Forelimb muscle (tissue), 1 donor: ENCODE data around the gene C19orf25. TPM values are rescaled to one million over a fixed set of nuclear protein-coding genes. Genes with fewer than 3 reads are reported as not detected.

Experiments
- DNase-seq: peaks from one replicate; pipeline ENCODE4 v3.0.0-alpha.2; 2013; ENCODE audit warnings: low read depth
- polyA plus RNA-seq: library from polyadenylated mRNA; unstranded; fragments of 120-200 nt; gene quantifications from one replicate; pipeline ENCODE4 v1.2.1, GENCODE V29; 2013; ENCODE audit not compliant: insufficient read length

Gene C19orf25
- polyA plus RNA-seq, 1 donor = 16.5 TPM

- DNase-seq = no peak
These were observed 12.4 kb downstream of the C19orf25 start for GRCh38 chr19:1466461-1467214.

- no peak for DNase-seq
These were observed 13.0 kb downstream of the C19orf25 start for GRCh38 chr19:1466018-1466460.

GRCh38 chr19:1465191-1466016, 13.6 kb downstream of the C19orf25 start:
- no peak for DNase-seq

- no peak for DNase-seq
These were observed 17.2 kb downstream of the C19orf25 start for GRCh38 chr19:1461862-1462261.

GRCh38 chr19:1460033-1460995, 18.7 kb downstream of the C19orf25 start:
- DNase-seq = no peak

- no peak for DNase-seq
These were observed 19.5 kb downstream of the C19orf25 start for GRCh38 chr19:1459479-1459878.

GRCh38 chr19:1457892-1458291, 21.1 kb downstream of the C19orf25 start:
- no peak for DNase-seq

- no peak for DNase-seq
These were observed 21.8 kb downstream of the C19orf25 start for GRCh38 chr19:1457031-1457739.

GRCh38 chr19:1456121-1456900, 22.7 kb downstream of the C19orf25 start:
- no peak for DNase-seq

GRCh38 chr19:1455336-1456120, 23.5 kb downstream of the C19orf25 start:
- no peak for DNase-seq

GRCh38 chr19:1455002-1455335, 24.0 kb downstream of the C19orf25 start:
- no peak for DNase-seq

- no peak for DNase-seq
These were observed 25.3 kb downstream of the C19orf25 start for GRCh38 chr19:1453525-1454364.

- no peak for DNase-seq
These were observed 26.1 kb downstream of the C19orf25 start for GRCh38 chr19:1452802-1453524.

GRCh38 chr19:1451916-1452801, 26.9 kb downstream of the C19orf25 start:
- DNase-seq = no peak

GRCh38 chr19:1450735-1451731, 28.0 kb downstream of the C19orf25 start:
- no peak for DNase-seq
